ENCODE data around the gene RARG.

RARG gene

GRCh38 chr12:53224061-53224896 lies 7.7 kb downstream of the RARG start:
- DNase-seq (ENCODE audit: low read depth in 1 of 2, low spot score in 1 of 2), result no peak

- DNase-seq (ENCODE audit: low read depth in 1 of 2, low spot score in 1 of 2), result no peak
Measured at GRCh38 chr12:53223389-53224060, 8.5 kb downstream of the RARG start.

- no peak for DNase-seq (ENCODE audit: low read depth in 1 of 2, low spot score in 1 of 2)
Measured at GRCh38 chr12:53222806-53223261, 9.2 kb downstream of the RARG start.

GRCh38 chr12:53222170-53222721 lies 9.8 kb downstream of the RARG start:
- no peak for DNase-seq (ENCODE audit: low read depth in 1 of 2, low spot score in 1 of 2)

GRCh38 chr12:53221203-53222080 lies 10.6 kb downstream of the RARG start:
- DNase-seq (ENCODE audit: low read depth in 1 of 2, low spot score in 1 of 2), result no peak

GRCh38 chr12:53220694-53221202 lies 11.3 kb downstream of the RARG start:
- DNase-seq (ENCODE audit: low read depth in 1 of 2, low spot score in 1 of 2), result peak; percentile 57 to 63

GRCh38 chr12:53219956-53220693 lies 11.9 kb downstream of the RARG start:
- DNase-seq (ENCODE audit: low read depth in 1 of 2, low spot score in 1 of 2), result peak; percentile 51 to 62

GRCh38 chr12:53219292-53219955 lies 12.6 kb downstream of the RARG start:
- peak; percentile 45 to 72 for DNase-seq (ENCODE audit: low read depth in 1 of 2, low spot score in 1 of 2)

- no peak for DNase-seq (ENCODE audit: low read depth in 1 of 2, low spot score in 1 of 2)
Measured at GRCh38 chr12:53218551-53219291, 13.3 kb downstream of the RARG start.

GRCh38 chr12:53217931-53218307 lies 14.1 kb downstream of the RARG start:
- DNase-seq (ENCODE audit: low read depth in 1 of 2, low spot score in 1 of 2), result no peak

- DNase-seq (ENCODE audit: low read depth in 1 of 2, low spot score in 1 of 2), result no peak
Measured at GRCh38 chr12:53217051-53217930, 14.7 kb downstream of the RARG start.

- DNase-seq (ENCODE audit: low read depth in 1 of 2, low spot score in 1 of 2), result no peak
Measured at GRCh38 chr12:53215497-53215896, 16.5 kb downstream of the RARG start.

- DNase-seq (ENCODE audit: low read depth in 1 of 2, low spot score in 1 of 2), result no peak
Measured at GRCh38 chr12:53214687-53215455, 17.1 kb downstream of the RARG start.

- no peak for DNase-seq (ENCODE audit: low read depth in 1 of 2, low spot score in 1 of 2)
Measured at GRCh38 chr12:53214221-53214620, 17.8 kb downstream of the RARG start.

GRCh38 chr12:53213348-53213747 lies 18.7 kb downstream of the RARG start:
- peak; percentile 73 to 74 for DNase-seq (ENCODE audit: low read depth in 1 of 2, low spot score in 1 of 2)

- no peak for DNase-seq (ENCODE audit: low read depth in 1 of 2, low spot score in 1 of 2)
Measured at GRCh38 chr12:53212931-53213330, 19.1 kb downstream of the RARG start.
